Measurements from ENCODE around the gene NUCB2.

NUCB2 gene

GRCh38 chr11:17272801-17273200 lies 3.7 kb upstream of the NUCB2 start:
- no peak for DNase-seq

- DNase-seq: no peak
Measured at GRCh38 chr11:17273211-17273610, 3.3 kb upstream of the NUCB2 start.

- no peak for DNase-seq
Measured at GRCh38 chr11:17273668-17274282, 2.8 kb upstream of the NUCB2 start.

- no peak for DNase-seq
Measured at GRCh38 chr11:17275400-17276235, 921 bp upstream of the NUCB2 start.

GRCh38 chr11:17277024-17277584 lies 565 bp downstream of the NUCB2 start:
- no peak for DNase-seq

GRCh38 chr11:17280494-17281127 lies 4.1 kb downstream of the NUCB2 start:
- no peak for DNase-seq

- DNase-seq: no peak
Measured at GRCh38 chr11:17286332-17286731, 9.8 kb downstream of the NUCB2 start.

- no peak for DNase-seq
Measured at GRCh38 chr11:17287058-17287457, 10.5 kb downstream of the NUCB2 start.

GRCh38 chr11:17291710-17292109 lies 15.2 kb downstream of the NUCB2 start:
- DNase-seq: no peak

GRCh38 chr11:17293311-17293710 lies 16.8 kb downstream of the NUCB2 start:
- no peak for DNase-seq

- no peak for DNase-seq
Measured at GRCh38 chr11:17294033-17294432, 17.5 kb downstream of the NUCB2 start.

GRCh38 chr11:17296852-17297559 lies 20.5 kb downstream of the NUCB2 start:
- no peak for DNase-seq

- no peak for DNase-seq
Measured at GRCh38 chr11:17298302-17298701, 21.8 kb downstream of the NUCB2 start.

- DNase-seq: no peak
Measured at GRCh38 chr11:17300372-17300771, 23.8 kb downstream of the NUCB2 start.

- no peak for DNase-seq
Measured at GRCh38 chr11:17313349-17314231, 37.1 kb downstream of the NUCB2 start.

- DNase-seq: no peak
Measured at GRCh38 chr11:17314232-17314547, 37.7 kb downstream of the NUCB2 start.

GRCh38 chr11:17314904-17315426 lies 38.4 kb downstream of the NUCB2 start:
- DNase-seq: no peak

GRCh38 chr11:17328871-17329494 lies 52.4 kb downstream of the NUCB2 start:
- no peak for DNase-seq

GRCh38 chr11:17331669-17332068 lies 55.1 kb downstream of the NUCB2 start:
- no peak for DNase-seq

GRCh38 chr11:17333799-17334586 lies 57.5 kb downstream of the NUCB2 start:
- DNase-seq: no peak

- no peak for DNase-seq
Measured at GRCh38 chr11:17343257-17343656, 66.7 kb downstream of the NUCB2 start.
